Measurements from ENCODE around the gene GPR173.

GPR173 gene

GRCh38 chrX:53048169-53049126, at the start of gene GPR173:
TSS of gene GPR173 (plus strand) at chrX:53048789. CDS start at chrX:53076622, 27,833 bp downstream.
- no peak for DNase-seq

GRCh38 chrX:53000447-53001135, 48.0 kb upstream of the GPR173 start:
- DNase-seq = no peak

- DNase-seq = no peak
These were observed 46.6 kb upstream of the GPR173 start for GRCh38 chrX:53001958-53002357.

GRCh38 chrX:53003111-53003510, 45.5 kb upstream of the GPR173 start:
- DNase-seq = no peak

- DNase-seq = no peak
These were observed 44.6 kb upstream of the GPR173 start for GRCh38 chrX:53004038-53004437.

GRCh38 chrX:53004811-53005210, 43.8 kb upstream of the GPR173 start:
- no peak for DNase-seq

- DNase-seq = no peak
These were observed 43.3 kb upstream of the GPR173 start for GRCh38 chrX:53005327-53005726.

- DNase-seq = no peak
These were observed 39.6 kb upstream of the GPR173 start for GRCh38 chrX:53009032-53009431.

- DNase-seq = no peak
These were observed 35.3 kb upstream of the GPR173 start for GRCh38 chrX:53013291-53013690.

GRCh38 chrX:53018627-53019026, 30.0 kb upstream of the GPR173 start:
- DNase-seq = no peak

GRCh38 chrX:53022381-53022780, 26.2 kb upstream of the GPR173 start:
- DNase-seq = no peak

GRCh38 chrX:53028678-53029077, 19.9 kb upstream of the GPR173 start:
- DNase-seq = no peak

- DNase-seq = no peak
These were observed 17.2 kb upstream of the GPR173 start for GRCh38 chrX:53031380-53031779.

GRCh38 chrX:53036149-53036548, 12.4 kb upstream of the GPR173 start:
- no peak for DNase-seq

GRCh38 chrX:53039236-53039635, 9.4 kb upstream of the GPR173 start:
- no peak for DNase-seq

GRCh38 chrX:53044995-53045394, 3.6 kb upstream of the GPR173 start:
- no peak for DNase-seq

GRCh38 chrX:53047228-53047627, 1.4 kb upstream of the GPR173 start:
- DNase-seq = no peak

- no peak for DNase-seq
These were observed 533 bp downstream of the GPR173 start for GRCh38 chrX:53049127-53049517.

- DNase-seq = no peak
These were observed 2.3 kb downstream of the GPR173 start for GRCh38 chrX:53050841-53051240.

GRCh38 chrX:53055244-53055849, 6.8 kb downstream of the GPR173 start:
- DNase-seq = no peak

- no peak for DNase-seq
These were observed 7.7 kb downstream of the GPR173 start for GRCh38 chrX:53056292-53056691.

GRCh38 chrX:53065104-53065503, 16.5 kb downstream of the GPR173 start:
- no peak for DNase-seq

- no peak for DNase-seq
These were observed 22.5 kb downstream of the GPR173 start for GRCh38 chrX:53071064-53071463.

All from stimulated activated CD4-positive, alpha-beta T cell treated with anti-CD3 and anti-CD28 coated beads, Interleukin-4, amount 100 ng/mL, for 4 hours (primary cell).